ENCODE results near the gene COX5A.

GRCh38 chr15:74901612-74902063, 36.2 kb downstream of the COX5A start:
- peak; percentile 90 to 98 (median 95) for TF ChIP-seq CTCF (IDR thresholded peaks at IDR 0.05)
- TF ChIP-seq POLR2A (IDR thresholded peaks at IDR 0.05), result no peak
